Measurements from ENCODE around the gene PADI1.

PADI1 gene

DNA sequence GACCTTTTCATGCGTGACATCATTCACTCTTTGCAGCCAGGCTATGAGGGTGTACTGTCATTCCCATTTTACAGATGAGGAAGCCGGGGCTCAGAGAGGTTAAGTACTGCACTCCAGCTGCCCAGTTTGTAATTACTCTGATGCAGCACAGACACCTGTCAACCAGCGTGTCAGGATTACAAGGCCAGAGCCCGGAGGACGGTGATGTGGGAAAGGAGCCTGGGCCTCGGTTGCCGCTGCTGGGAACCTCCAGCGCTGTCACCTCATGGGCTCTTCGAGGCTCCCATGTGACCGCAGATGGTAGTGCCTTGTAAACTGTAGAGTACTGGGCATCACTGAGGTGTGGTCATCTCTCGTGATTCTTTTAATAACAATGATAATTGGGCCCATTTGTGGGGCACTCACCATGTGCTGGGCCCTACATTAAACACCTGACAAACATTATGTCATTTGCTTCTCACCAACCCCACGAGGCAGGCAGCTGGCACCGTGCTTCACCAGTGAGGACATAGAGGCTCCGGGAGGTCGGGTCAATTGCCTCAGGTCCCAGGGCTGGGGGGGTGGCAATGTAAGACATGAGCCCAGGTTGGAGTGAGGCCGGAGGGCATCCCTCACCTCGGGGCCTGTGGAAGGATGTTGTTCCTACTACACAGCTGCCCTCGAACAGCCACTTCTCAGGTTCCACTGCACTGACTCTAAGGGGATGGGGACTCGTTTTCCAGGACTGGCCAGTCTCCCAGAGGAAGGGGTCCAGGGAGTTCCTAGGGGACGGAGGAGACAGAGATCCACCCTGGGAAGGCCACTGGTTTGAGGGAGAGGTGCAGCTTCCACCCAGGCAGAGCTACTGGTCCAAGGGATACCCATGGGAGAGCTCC, 42.8 kb upstream of the PADI1 start:
- no peak overlapping the region for H3K4me3 ChIP-seq (replicated peaks; ENCODE audit: low read depth, low read length)
- no peaks in the 10 kb centered on the region for H3K36me3 ChIP-seq (ENCODE audit: control insufficient read depth, insufficient read depth, low read length)
- DNase-seq (ENCODE audit: extremely low read depth, insufficient read length), result no peak
- H3K27me3 ChIP-seq (replicated peaks; ENCODE audit: control insufficient read depth, insufficient read depth, low read length), result no peaks in the 10 kb centered on the region
- TF ChIP-seq, protein P1, sequence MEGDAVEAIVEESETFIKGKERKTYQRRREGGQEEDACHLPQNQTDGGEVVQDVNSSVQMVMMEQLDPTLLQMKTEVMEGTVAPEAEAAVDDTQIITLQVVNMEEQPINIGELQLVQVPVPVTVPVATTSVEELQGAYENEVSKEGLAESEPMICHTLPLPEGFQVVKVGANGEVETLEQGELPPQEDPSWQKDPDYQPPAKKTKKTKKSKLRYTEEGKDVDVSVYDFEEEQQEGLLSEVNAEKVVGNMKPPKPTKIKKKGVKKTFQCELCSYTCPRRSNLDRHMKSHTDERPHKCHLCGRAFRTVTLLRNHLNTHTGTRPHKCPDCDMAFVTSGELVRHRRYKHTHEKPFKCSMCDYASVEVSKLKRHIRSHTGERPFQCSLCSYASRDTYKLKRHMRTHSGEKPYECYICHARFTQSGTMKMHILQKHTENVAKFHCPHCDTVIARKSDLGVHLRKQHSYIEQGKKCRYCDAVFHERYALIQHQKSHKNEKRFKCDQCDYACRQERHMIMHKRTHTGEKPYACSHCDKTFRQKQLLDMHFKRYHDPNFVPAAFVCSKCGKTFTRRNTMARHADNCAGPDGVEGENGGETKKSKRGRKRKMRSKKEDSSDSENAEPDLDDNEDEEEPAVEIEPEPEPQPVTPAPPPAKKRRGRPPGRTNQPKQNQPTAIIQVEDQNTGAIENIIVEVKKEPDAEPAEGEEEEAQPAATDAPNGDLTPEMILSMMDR (IDR thresholded peaks at IDR 0.05; ENCODE audit: insufficient read depth, low read length, poor library complexity, severe bottlenecking), result no peak

- TF ChIP-seq, protein P1 (IDR thresholded peaks at IDR 0.05; ENCODE audit: insufficient read depth, low read length, poor library complexity, severe bottlenecking), result no peak
- Histone ChIP-seq H3K27me3 (replicated peaks; ENCODE audit: control insufficient read depth, insufficient read depth, low read length) (no peaks in the 10 kb centered on the region), H3K4me3 (replicated peaks; ENCODE audit: low read depth, low read length) (no peak overlapping the region), H3K36me3 (ENCODE audit: control insufficient read depth, insufficient read depth, low read length) (no peaks in the 10 kb centered on the region)
- no peak for DNase-seq (ENCODE audit: extremely low read depth, insufficient read length)
These were observed 42.0 kb upstream of the PADI1 start for GRCh38 chr1:17162941-17163340.

GRCh38 chr1:17163371-17163770, 41.6 kb upstream of the PADI1 start:
- TF ChIP-seq, protein P1 (IDR thresholded peaks at IDR 0.05; ENCODE audit: insufficient read depth, low read length, poor library complexity, severe bottlenecking), result no peak
- Histone ChIP-seq H3K27me3 (replicated peaks; ENCODE audit: control insufficient read depth, insufficient read depth, low read length) (no peaks in the 10 kb centered on the region), H3K4me3 (replicated peaks; ENCODE audit: low read depth, low read length) (no peak overlapping the region), H3K36me3 (ENCODE audit: control insufficient read depth, insufficient read depth, low read length) (no peaks in the 10 kb centered on the region)
- no peak for DNase-seq (ENCODE audit: extremely low read depth, insufficient read length)

DNA sequence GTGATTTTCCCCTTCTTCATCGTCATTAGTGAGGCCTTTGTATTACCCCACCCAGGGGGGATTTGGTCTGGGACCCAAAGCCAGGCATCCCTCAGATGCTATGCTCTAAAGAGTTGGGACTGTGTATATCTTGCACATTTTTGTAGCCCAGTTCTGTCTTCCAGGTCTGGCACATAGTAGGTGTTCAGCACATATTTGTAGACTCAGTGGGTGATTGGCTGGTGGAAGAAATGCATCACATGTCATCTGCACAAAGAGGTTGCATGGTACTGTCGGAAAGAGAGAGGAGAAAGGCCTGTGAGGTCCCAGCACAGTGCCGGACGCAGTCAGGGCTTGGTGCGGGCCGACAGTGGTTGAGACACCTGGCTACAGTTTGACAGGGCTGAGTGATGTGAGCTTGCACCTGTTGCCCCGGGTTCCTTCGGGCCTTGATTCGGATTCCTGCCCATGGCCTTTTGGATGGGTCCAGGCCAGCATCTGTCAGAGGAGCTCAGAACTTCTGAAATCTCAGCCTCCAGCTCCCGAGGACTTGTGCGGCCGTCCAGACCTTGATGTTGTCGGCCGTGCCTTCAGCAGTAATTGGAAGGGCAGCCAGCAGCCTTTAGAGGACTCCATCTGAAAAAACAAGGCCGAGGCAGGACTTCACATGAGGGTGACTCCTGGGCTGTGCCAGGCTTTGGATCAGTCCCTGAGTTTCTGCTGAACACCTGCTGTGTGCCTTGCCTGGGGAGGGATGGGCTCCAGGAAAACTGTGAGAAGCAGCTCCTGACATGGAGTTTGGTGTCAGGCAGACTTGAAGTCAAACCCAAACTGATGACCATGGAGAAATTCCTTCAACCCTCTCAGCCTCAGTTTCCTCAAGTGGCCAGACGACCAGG, 40.9 kb upstream of the PADI1 start:
- H3K4me3 ChIP-seq (replicated peaks; ENCODE audit: low read depth, low read length), result no peak overlapping the region
- H3K27me3 ChIP-seq (replicated peaks; ENCODE audit: control insufficient read depth, insufficient read depth, low read length), result no peaks in the 10 kb centered on the region
- no peak for DNase-seq (ENCODE audit: extremely low read depth, insufficient read length)
- H3K36me3 ChIP-seq (ENCODE audit: control insufficient read depth, insufficient read depth, low read length), result no peaks in the 10 kb centered on the region
- TF ChIP-seq, protein P1 (IDR thresholded peaks at IDR 0.05; ENCODE audit: insufficient read depth, low read length, poor library complexity, severe bottlenecking), result no peak

DNA sequence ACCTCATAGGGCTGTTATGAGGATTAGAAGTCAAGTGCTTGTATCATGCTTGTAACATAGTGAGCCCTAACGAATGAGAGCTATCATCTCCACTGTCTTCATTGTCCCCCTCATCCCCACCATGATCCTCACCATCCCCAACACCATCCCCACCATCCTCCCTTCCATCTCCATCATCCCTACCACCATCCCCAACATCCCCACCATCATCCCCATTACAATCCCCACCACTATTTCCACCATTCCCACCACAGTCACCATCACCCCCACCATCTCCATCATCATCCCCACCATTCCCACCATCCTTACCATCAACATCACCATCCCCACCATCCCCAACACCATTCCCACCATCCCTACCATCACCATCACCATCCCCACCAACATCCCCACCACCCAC, 39.1 kb upstream of the PADI1 start:
- Histone ChIP-seq H3K36me3 (ENCODE audit: control insufficient read depth, insufficient read depth, low read length) (no peaks in the 10 kb centered on the region), H3K4me3 (replicated peaks; ENCODE audit: low read depth, low read length) (no peak overlapping the region), H3K27me3 (replicated peaks; ENCODE audit: control insufficient read depth, insufficient read depth, low read length) (no peaks in the 10 kb centered on the region)
- TF ChIP-seq, protein P1 (IDR thresholded peaks at IDR 0.05; ENCODE audit: insufficient read depth, low read length, poor library complexity, severe bottlenecking), result no peak
- DNase-seq (ENCODE audit: extremely low read depth, insufficient read length), result no peak
